AG09309 (cell line): Measurements from ENCODE around the gene TWIST2.

Experiments
- DNase-seq: peaks from one replicate; pipeline ENCODE4 v3.0.0-alpha.2; 2010; ENCODE audit warnings: low read depth
- H3K4me3 ChIP-seq: 2 replicates; pipeline ENCODE4 v1.5.1; 2011; ENCODE audit warnings: mild to moderate bottlenecking, low read depth, low read length, moderate library complexity; ENCODE audit not compliant: control insufficient read depth
- CTCF ChIP-seq: IDR thresholded peaks from 2 replicates; pipeline ENCODE4 v1.5.1; 2011; ENCODE audit warnings: mild to moderate bottlenecking, low read depth, low read length, inconsistent platforms; ENCODE audit not compliant: insufficient read depth, control insufficient read depth; ENCODE audit errors: missing control alignments

Gene TWIST2

GRCh38 chr2:238818561-238818960, 29.3 kb upstream of the TWIST2 start:
- no peak for DNase-seq
- H3K4me3 ChIP-seq = no peak overlapping the region
- TF ChIP-seq CTCF = no peak

GRCh38 chr2:238820197-238820596, 27.7 kb upstream of the TWIST2 start:
- TF ChIP-seq CTCF = no peak

GRCh38 chr2:238820916-238821315, 27.0 kb upstream of the TWIST2 start:
- TF ChIP-seq CTCF = no peak
- no peak overlapping the region for H3K4me3 ChIP-seq

More at GRCh38 chr2:238820197-238820596, 27.7 kb upstream of the TWIST2 start:
- DNase-seq = no peak
- no peak overlapping the region for H3K4me3 ChIP-seq

GRCh38 chr2:238821391-238821790, 26.5 kb upstream of the TWIST2 start:
- TF ChIP-seq CTCF = no peak
- DNase-seq = no peak
- no peak overlapping the region for H3K4me3 ChIP-seq

More at GRCh38 chr2:238820916-238821315, 27.0 kb upstream of the TWIST2 start:
- DNase-seq = no peak

- H3K4me3 ChIP-seq = no peak overlapping the region
- TF ChIP-seq CTCF = no peak
- DNase-seq = no peak
These were observed 25.8 kb upstream of the TWIST2 start for GRCh38 chr2:238821944-238822670.

- TF ChIP-seq CTCF = no peak
- no peak overlapping the region for H3K4me3 ChIP-seq
- no peak for DNase-seq
These were observed 24.9 kb upstream of the TWIST2 start for GRCh38 chr2:238822955-238823354.
